Measurements from ENCODE around the gene TENT5C. TPM values are rescaled to one million over a fixed set of nuclear protein-coding genes. Genes with fewer than 3 reads are reported as not detected.

Gene TENT5C
- total RNA-seq, 1 donor from 2014 or later = 1.4 TPM

DNA sequence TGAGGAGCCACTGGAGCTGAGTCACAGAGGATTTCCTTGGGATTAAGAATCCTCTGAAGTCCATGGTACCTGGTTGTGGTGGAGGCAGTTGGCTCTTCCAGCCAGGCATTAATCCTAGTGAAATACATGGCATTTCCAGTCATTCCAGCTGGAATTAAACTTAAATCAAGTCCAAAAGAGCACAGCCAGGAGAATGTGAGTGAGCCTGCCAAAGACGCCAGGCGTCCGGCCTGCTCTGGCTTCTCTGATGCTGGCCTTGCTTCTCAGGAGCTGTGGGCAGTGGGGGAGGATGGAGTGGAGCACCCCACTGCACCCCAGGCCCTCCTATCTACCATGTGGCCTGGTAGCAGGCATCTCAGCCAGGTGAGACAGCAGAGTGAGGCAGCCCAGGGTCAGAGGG is 23.4 kb upstream of the TENT5C start:
- no peak for DNase-seq (ENCODE audit: low read depth, low spot score)
- Mint-ChIP-seq H3K4me3 (no peak overlapping the region), H3K9me3 (no peaks in the 10 kb centered on the region), H3K36me3 (ENCODE audit: low read depth) (no peaks in the 10 kb centered on the region), H3K4me1 (no peaks in the 10 kb centered on the region), H3K27me3 (ENCODE audit: low read depth) (no peaks in the 10 kb centered on the region), H3K27ac (ENCODE audit: unreplicated experiment) (no peak overlapping the region)
- TF ChIP-seq, protein P1, sequence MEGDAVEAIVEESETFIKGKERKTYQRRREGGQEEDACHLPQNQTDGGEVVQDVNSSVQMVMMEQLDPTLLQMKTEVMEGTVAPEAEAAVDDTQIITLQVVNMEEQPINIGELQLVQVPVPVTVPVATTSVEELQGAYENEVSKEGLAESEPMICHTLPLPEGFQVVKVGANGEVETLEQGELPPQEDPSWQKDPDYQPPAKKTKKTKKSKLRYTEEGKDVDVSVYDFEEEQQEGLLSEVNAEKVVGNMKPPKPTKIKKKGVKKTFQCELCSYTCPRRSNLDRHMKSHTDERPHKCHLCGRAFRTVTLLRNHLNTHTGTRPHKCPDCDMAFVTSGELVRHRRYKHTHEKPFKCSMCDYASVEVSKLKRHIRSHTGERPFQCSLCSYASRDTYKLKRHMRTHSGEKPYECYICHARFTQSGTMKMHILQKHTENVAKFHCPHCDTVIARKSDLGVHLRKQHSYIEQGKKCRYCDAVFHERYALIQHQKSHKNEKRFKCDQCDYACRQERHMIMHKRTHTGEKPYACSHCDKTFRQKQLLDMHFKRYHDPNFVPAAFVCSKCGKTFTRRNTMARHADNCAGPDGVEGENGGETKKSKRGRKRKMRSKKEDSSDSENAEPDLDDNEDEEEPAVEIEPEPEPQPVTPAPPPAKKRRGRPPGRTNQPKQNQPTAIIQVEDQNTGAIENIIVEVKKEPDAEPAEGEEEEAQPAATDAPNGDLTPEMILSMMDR (conservative IDR thresholded peaks at IDR 0.05) = no peak

DNA sequence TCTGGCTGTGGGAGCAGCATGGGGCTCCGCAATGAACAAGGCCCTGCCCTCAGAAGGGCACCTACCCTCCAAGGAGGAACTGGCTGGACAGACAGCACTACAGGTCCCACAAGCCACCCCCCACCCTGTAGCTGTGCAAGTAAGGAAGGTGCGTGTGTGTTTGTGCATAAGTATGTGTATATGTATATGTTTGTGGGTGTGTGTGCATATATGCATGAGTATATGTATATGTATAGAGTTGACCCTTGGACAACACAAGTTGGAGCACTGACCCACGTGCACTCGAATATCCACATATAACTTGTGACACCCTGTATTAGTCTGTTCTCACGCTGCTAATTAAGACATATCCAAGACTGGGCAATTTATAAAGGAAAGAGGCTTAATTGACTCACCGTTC is 22.6 kb upstream of the TENT5C start:
- no peaks in the 10 kb centered on the region for H3K27me3 Mint-ChIP-seq (ENCODE audit: low read depth)
- no peak overlapping the region for H3K4me3 Mint-ChIP-seq
- no peaks in the 10 kb centered on the region for H3K36me3 Mint-ChIP-seq (ENCODE audit: low read depth)
- TF ChIP-seq, protein P1 (conservative IDR thresholded peaks at IDR 0.05) = no peak
- H3K4me1 Mint-ChIP-seq = no peaks in the 10 kb centered on the region
- H3K9me3 Mint-ChIP-seq = no peaks in the 10 kb centered on the region
- no peak for DNase-seq (ENCODE audit: low read depth, low spot score)
- no peak overlapping the region for H3K27ac Mint-ChIP-seq (ENCODE audit: unreplicated experiment)

DNA sequence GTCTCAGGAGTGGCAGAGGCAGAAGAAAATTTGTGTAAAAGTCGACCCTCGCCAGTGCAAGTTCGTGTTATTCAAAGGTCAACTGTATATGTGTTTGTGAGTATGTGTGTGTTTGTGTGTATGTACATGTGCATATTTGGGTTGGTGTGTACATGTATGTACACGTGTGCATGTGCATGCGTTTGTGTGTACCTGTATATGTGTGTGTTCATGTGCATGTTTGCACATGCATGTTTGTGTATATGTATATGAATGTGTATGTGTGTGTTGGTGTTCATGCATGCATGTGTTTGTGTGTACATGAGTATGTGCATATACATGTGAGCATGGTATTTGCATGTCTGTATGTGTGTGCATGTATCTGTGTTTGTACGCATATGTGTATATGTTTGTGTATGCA is 21.7 kb upstream of the TENT5C start:
- no peaks in the 10 kb centered on the region for H3K36me3 Mint-ChIP-seq (ENCODE audit: low read depth)
- H3K9me3 Mint-ChIP-seq = no peaks in the 10 kb centered on the region
- no peaks in the 10 kb centered on the region for H3K27me3 Mint-ChIP-seq (ENCODE audit: low read depth)
- TF ChIP-seq, protein P1 (conservative IDR thresholded peaks at IDR 0.05) = no peak
- DNase-seq (ENCODE audit: low read depth, low spot score) = no peak
- no peak overlapping the region for H3K4me3 Mint-ChIP-seq
- H3K27ac Mint-ChIP-seq (ENCODE audit: unreplicated experiment) = no peak overlapping the region
- no peaks in the 10 kb centered on the region for H3K4me1 Mint-ChIP-seq

DNA sequence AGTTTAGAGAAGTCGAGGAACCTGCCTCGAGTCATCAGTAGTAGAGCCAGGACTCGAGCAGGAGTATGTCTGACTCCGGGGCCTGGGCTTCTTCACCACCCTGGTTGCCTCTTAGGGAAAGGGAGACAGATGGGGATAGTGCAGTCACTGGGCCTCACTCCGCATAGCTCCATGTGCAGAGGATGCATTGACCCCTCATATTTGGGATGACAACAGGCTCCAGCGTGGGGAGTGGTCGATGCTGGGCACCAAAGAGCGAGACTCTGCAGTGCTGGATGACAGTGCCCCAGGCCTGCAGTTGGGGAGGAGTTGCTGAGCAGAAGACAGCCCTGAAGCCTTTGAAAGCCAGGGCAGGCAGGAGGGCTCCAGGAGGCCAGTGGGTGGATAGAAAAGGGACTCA is 20.8 kb upstream of the TENT5C start:
- Mint-ChIP-seq H3K36me3 (ENCODE audit: low read depth) (no peaks in the 10 kb centered on the region), H3K27me3 (ENCODE audit: low read depth) (no peaks in the 10 kb centered on the region), H3K27ac (ENCODE audit: unreplicated experiment) (no peak overlapping the region), H3K9me3 (no peaks in the 10 kb centered on the region), H3K4me1 (no peaks in the 10 kb centered on the region), H3K4me3 (no peak overlapping the region)
- TF ChIP-seq, protein P1 (conservative IDR thresholded peaks at IDR 0.05) = no peak
- no peak for DNase-seq (ENCODE audit: low read depth, low spot score)

DNA sequence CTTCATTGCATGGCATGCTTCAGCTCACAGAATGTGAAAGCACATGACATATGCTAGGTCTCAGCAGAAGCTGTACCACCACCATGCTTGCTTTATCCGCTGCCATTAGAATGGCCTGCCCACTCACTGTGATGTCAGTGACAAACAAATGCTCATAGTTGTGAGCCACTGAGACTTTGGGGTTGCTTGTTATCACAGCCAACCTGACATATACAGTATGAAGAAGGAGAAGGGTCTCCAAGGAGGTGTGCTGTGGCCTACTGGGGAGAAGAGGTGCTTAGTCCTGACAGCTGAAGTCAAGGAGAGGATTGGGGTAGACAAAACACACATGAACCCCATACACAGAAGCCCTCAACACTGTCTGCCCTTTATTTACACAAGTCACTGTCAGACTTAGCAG is 19.5 kb upstream of the TENT5C start:
- Mint-ChIP-seq H3K9me3 (no peaks in the 10 kb centered on the region), H3K27me3 (ENCODE audit: low read depth) (no peaks in the 10 kb centered on the region), H3K27ac (ENCODE audit: unreplicated experiment) (no peak overlapping the region), H3K4me1 (no peaks in the 10 kb centered on the region), H3K36me3 (ENCODE audit: low read depth) (no peaks in the 10 kb centered on the region), H3K4me3 (no peak overlapping the region)
- TF ChIP-seq, protein P1 (conservative IDR thresholded peaks at IDR 0.05) = no peak
- no peak for DNase-seq (ENCODE audit: low read depth, low spot score)
